HG03135 (cell line): ENCODE data around the gene NUP98.
"Not testable (repeated sequence)": the region's sequence is repeated elsewhere in the genome, so short reads cannot be mapped to it uniquely, and the experiment has no call there.

Experiments
- ATAC-seq: cut with Tn5 transposase; IDR thresholded peaks from one replicate; pipeline ENCODE4 v1.9.1; 2021; ENCODE audit warnings: mild to moderate bottlenecking, moderate library complexity; ENCODE audit not compliant: unreplicated experiment

The NUP98 gene

DNA sequence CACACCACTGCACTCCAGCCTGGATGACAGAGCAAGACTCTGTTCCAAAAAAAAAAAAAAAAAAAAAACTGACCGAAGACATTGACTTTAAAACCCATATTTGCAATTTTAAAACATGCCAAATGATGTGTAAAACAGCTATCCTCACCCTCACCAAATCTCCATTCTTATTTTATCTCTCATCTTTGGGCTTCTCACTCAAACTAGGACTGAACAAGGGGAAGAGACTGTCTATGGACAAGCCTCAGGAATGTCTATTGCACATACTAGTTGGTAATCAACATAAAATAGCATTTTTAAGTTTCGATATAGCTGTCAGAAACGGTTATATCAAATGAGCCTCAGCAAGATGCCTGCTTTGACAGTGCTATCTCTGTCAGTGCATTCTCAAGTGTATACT lies 118.3 kb downstream of the NUP98 start:
- no peak for ATAC-seq

DNA sequence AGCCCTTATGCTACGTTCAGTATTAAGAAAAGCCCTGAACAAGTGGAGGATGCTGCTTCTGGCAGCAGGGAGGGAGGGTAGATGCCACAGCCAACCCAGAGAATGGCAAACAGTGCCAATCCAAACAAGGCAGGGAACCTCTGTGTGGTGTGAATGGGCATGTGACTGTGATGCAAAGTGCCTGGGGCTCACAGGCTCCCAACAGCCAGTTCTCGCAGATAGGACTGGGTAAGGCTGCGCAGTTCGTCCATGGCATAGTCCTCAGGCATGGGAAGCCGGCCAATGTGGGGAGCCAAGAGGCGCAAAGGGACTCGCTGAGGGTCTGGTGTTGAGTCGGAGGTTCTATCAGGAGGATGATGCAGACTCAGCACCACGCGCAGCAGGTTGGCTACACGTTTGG lies 121.4 kb downstream of the NUP98 start:
- no peak for ATAC-seq

DNA sequence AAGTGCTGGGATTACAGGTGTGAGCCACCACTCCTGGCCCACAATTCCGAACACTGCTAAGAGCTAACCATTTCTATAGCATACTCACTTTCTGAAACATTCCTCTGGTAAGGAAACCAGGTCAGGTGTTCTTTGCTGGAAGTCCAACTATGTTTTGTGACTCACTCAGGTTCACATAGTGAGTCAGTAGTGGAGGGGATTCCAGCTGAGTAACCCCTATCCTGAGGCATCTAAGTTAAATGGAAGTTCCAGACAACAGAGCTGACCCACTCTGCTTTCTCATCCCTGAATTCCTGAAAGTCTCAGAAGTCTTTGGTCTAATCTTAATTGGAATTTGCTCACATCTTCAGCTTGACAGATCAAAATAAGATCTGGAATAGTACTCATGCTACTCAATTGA lies 123.2 kb downstream of the NUP98 start:
- no peak for ATAC-seq

DNA sequence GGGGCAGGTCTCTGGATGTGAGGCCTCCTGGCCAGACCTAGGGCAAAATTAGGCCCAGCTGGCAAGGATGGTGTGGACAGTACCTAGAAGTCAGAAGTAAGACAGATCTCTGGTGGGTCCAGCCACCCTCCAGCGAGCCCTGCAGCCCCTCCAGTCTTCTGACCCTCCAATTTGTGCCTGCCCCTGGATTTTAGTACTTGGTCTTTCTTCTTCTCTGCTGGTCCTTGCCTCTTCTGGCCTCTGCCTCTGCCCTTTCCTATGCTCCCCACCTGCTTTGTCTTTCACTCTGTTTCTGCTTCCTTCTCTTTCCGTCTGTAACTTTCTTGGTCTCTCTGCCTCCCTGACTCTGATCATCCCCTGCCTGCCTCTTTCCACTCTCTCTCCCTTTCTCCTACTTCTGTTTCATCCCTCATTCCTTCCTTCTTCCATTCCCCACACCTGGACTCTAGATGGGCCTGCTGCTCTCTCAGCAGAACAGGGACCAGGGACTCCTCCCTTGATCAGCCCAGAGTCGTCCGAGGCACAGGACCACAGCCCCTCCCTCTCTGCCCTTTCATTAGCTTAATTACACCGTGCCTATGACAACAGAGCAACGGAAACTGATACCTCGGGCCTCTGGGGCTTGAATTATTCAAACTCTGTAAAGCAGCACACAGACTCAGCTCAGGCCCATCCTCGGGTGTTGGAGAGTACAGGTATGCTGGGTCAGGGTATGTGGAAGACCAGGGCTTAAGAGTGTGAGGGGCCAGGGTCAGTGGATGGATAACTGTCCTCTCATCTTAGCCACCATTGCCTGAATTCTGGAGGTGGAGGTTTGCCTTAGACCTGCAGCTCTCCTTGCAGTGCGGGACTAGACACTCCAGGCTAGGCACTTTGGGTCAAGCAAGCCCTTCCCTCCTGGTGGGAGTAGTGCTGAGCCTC lies 125.8 kb downstream of the NUP98 start, which contains the start of gene CHRNA10:
CHRNA10 (minus strand) TSS at position 51 of the 921 bp plus-strand sequence. CDS start 72 bp downstream, outside the sequence.
- ATAC-seq, result no peak

DNA sequence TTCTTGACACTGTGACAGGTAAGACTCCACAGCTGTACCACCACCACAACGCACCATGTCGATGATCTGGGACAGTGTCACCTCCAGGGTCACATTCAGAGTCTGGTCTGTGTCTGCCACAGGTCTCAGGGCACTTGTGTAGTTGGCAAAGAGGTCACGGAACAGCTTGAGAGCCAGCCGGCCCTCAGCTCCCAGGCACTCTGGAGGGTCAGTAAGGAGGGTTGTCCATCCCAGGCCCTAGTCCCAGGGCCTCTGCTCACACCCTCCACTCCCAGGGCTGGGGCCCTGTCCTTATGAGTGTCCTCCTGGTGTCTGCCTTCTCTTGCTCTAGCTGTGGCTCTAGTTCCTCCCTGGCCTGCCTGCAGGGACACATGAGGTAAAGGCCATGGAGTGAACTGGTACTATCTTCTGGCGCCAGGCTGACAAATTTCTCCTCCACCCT lies 127.6 kb downstream of the NUP98 start:
- no peak for ATAC-seq

DNA sequence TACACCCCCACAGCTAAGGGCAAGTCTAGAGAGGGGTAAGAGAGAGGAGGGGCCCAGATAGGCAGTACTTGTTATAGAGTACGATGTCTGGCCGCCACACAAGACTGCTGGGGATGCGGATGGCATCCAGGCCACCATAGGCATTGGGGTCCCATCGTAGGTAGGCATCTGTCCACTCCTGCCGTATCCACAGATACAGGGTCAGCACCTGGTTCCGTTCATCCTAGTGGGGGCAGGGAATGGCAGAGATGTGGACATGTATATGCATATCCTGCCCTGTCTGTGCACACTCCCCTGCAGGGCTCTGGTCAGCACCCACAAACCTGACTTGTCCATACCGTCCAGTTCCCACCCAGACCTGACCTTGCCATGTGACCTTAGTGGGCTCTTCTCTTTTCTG lies 128.2 kb downstream of the NUP98 start:
- no peak for ATAC-seq

DNA sequence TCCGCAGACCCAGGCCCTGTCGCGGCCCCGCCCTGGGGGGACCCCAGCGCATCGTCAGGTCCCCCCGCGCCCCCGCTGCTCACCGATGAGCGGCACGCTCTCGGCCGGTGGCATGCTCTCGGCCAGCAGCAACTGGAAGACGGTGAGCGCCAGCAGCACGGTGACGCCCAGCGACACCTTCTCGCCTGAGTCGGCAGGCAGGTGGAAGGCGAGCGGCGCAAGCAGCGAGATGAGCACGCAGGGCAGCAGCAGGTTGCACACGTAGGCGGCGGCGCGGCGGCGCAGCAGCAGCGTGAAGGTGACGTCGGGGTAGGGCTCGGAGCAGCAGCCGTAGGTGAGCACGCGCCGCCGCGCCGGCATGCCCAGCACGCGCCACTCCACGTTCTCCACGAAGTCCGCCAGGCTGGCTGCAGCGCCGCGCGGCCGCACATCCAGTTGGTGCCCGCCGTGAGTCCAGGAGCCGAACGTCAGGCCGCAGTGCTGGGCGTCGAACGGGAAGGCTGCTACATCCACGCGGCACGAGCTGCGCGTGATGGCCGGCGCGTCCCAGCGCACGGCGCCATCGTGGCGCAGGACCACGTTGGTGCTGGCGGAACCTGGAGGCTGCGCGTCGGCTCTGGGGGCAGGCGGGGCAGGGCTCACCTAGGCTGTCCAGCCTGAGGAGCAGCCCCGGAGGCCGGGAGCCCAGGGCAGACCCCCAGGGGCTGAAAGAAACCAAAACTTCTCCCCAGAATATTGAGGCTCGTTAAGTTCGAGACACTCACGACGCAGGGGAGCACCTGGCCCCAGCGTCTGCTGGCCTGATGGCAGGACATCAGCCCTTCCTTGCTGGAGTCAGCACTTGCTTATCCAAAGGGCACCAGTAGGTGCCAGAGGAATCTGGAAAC lies 130.0 kb downstream of the NUP98 start:
- no peak for ATAC-seq

DNA sequence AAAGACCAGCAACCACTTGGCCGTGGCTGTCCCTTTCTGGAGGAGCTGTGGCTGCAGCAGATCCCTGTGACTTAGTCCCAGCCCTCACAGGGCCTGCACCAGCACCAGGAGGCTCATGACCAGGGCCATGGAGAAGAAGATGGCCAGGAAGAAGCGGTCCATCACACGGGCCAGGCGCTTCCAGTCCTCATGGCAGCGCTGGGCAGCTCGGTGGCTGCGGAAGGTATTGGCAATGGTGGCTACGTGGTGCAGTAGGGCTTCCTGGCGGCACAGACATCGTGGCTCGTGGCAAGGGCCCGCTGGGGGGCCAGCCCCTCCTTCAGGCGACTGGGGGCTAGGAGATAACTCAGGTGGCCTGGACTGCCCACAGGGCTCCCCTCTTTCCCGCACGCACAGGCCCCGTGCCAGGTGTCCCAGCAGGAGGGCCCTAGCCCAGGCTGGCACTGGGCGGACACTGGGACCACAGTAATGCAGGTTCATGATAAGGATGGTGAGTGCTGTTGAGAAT lies 131.3 kb downstream of the NUP98 start:
- ATAC-seq, result no peak

DNA sequence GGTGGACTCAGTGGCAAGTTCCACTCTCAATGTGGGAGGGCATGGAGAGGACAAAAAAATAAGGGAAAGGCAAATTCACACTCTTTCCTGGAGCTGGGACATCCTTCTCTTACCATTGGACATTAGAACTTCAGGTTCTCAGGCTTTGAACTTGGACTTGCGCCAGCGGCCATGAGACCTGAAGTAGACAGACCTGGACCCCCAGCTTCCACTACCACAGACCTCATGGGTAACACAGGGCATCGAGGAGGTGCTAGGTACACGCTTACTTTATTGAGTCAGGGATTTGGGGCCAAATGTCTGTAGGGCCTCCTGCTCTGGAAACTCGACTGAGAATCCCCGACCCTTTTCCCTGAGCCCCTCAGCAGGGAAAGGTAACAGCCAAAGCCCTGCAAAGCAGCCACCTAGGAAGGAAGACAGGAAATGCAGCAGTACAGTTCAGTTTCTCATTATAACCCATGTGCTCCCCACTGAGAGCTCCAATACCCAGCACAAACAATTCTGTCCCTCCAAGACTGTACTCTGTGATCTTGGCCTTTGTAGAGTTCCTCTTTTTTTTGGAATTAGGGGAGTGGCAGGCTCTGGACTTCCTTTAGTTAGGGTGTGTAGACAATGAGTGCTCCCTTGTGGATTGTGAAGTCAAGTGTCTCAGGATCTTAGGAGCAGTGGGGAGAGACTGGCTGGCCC lies 131.9 kb downstream of the NUP98 start:
- ATAC-seq, result no peak

DNA sequence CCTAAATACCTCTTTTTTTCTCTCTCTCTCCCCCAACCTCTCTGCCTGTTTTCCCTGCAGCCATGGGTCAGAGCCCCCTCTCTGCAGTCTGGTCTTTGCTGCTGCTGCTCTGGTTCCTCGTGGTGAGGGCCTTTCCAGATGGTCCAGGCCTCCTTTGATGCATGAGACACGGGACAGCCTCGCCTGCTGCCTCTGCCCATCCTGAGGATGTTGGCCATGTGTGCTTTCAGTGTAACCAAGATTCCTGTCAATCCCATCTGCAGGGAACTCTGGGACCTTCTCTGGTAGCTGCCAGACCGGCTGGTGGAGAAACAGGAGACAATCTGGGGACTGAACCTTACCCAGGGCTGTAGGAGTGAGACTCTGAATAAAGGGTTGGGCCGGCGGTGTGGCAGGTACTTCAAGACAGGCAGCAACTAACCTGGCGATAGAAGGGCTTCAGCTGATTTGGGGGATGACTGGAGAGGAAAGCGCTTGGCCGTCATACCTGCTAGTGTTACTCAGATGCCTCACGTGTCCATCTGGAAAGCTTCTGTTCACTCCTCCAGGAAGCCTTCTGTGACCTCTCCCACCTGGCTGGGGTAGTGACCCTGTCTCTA lies 133.2 kb downstream of the NUP98 start:
- no peak for ATAC-seq

DNA sequence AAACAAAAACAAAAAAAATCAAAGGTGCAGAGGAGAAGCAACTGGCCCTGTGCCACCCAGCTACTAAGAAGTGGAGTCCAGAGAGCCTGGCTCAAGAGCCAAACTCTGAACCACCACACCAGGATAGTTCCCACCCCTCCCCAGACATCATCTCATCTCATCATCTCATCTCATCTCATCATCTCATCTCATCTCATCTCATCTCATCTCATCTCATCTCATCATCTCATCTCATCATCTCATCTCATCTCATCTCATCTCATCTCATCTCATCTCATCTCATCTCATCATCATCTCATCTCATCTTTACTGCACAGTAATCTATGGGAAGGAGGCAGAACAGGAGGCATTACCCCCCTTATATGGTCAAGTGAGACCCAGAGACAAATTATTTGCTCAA lies 134.5 kb downstream of the NUP98 start:
- no peak for ATAC-seq

DNA sequence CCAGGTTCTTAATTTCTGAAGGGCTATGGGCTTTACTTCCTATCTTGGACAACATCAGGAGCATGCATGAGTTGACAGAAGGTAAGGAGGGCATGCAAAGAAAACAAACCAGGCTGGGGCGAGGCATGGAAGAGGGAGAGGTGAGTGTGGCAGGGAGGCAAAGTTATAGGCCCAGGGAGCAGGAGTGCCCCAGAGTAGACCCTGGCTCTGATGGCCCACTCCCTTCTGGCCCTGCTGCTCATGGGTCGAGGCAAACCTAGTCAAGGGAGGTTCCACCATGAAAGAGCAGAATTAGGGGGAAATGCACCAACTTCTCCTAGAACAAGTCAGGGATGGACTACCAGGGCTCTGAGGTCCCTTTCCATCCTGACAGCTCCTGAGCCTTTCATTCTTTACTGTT lies 136.4 kb downstream of the NUP98 start:
- ATAC-seq, result no peak

DNA sequence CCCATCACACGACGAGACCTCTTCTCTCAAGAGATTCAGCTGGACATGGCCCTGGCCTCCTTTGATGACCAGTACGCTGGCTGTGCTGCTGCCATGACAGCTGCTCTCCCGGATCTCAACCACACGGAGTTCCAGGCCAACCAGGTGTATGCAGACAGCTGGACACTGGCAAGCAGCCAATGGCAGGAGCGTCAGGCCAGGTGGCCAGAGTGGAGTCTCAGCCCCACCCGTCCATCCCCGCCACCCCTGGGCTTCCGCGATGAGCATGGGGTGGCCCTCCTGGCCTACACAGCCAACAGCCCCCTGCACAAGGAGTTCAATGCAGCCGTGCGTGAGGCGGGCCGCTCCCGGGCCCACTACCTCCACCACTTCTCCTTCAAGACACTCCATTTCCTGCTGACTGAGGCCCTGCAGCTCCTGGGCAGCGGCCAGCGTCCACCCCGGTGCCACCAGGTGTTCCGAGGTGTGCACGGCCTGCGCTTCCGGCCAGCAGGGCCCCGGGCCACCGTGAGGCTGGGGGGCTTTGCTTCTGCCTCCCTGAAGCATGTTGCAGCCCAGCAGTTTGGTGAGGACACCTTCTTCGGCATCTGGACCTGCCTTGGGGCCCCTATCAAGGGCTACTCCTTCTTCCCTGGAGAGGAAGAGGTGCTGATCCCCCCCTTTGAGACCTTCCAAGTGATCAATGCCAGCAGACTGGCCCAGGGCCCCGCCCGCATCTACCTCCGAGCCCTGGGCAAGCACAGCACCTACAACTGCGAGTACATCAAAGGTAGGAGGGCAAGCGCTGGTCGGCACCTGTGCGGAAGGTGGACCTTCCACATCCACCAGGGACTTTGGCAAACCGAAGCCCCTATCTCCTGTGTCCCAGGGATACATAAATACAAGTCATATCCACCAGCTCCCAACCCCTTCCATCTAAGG lies 137.5 kb downstream of the NUP98 start:
- no peak for ATAC-seq

DNA sequence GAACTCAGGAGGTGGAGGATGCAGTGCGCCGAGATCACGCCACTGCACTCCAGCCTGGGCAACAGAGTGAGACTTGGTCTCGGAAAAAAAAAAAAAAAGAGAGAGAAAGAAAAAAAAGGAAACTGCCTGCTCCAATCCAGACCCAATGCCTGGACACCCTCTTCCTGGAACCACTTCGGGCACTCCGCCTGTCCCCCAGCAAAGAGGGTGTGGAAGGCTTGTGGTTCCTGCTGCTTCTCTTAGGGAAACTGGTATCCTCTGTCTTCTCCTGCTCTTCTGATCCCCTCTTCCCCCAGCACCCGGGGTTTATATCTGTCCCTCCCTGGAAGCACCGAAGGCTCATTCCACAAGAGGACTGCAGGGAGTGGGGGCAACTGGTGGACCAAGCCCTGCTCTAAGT lies 139.1 kb downstream of the NUP98 start:
- no peak for ATAC-seq

DNA sequence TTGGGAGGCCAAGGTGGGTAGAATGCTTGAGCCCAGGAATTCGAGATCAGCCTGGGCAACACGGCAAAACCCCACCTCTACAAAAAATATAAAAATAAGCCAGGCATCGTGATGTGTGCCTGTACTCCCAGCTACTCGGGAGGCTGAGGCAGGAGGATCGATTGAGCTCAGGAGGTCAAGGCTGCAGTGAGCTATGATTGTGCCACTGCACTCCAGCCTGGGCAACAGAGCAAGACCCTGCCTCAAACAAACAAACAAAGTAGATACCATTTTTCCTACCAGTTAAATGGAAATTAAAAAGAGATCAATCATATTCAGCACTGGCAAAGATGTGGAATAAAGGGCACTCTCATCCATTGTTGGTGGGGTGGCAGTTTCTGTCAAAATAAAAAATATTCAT lies 140.0 kb downstream of the NUP98 start:
- not testable (repeated sequence) for ATAC-seq

DNA sequence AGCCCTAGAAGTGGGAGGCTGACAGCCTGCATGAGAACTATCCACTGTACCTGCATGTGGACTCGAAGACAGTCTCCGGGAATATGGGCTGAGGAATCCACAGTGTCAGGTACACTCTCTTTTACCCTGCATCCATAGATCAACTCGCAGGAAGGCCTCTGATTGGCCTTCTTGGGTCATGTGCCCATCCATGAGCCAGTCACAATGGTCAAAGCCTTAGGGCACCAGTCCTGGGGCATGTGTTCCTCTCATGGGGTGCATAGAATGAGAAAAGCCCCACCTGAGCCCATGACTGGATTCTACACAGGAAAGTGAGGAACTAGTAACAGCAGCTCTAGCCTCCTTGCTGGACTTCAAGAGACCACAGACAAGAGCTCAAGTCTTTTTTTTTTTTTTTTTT lies 141.8 kb downstream of the NUP98 start:
- no peak for ATAC-seq

DNA sequence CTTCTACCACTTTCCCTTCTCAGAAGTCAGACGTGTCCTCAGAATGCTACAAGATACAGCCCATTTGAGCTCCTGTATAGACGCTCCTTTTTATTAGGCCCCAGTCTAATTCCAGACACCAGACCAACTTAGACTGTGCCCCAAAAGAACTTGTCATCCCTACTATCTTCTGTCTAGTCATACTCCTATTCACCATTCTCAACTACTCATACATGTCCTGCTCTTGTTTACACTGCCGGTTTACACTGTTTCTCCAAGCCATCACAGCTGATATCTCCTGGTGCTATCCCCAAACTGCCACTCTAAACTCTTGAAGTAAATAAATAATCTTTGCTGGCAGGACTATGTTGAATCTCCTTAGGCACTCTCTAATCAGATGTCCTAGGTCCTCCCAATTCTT lies 144.8 kb downstream of the NUP98 start:
- not testable (repeated sequence) for ATAC-seq

DNA sequence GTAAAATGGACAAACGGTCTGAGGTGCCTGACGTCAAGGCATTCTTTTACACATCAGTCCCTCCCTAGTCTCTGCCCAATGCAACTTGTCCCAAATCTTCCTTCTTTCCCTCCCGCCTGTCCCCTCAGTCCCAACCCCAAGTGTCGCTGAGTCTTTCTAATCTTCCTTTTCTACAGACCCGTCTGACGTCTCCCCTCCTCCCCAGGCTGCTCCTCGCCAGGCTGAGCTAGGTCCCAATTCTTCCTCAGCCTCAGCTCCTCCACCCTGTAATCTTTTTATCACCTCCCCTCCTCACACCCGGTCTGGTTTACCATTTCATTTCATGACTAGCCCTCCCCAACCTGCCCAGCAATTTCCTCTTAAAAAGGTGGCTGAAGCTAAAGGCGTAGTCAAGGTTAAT lies 148.0 kb downstream of the NUP98 start:
- ATAC-seq, result not testable (repeated sequence)

DNA sequence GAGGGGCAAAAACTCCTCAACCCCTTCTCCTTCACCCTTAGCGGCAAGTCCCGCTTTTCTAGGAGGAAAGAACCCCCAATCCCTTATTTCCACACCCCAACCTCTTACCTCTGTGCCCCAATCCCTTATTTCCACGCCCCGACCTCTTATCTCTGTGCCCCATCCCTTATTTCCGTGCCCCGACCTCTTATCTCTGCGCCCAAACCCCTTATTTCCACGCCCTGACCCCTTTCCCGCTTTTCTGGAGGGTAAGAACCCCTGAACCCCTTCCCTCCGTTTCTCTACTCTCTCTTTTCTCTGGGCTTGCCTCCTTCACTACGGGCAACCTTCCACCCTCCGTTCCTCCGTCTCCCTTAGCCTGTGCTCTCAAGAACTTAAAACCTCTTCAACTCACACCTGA lies 148.5 kb downstream of the NUP98 start:
- not testable (repeated sequence) for ATAC-seq
